Neutrophil (primary cell): ENCODE measurements around the gene DVL1.

Source experiments
- H3K27ac ChIP-seq: fragments of 200-600 bp; sonication (generic); 2 replicates; pipeline ENCODE4 v1.5.1; 2016; ENCODE audit warnings: mild to moderate bottlenecking, moderate library complexity
- H3K27me3 ChIP-seq: fragments of 200-600 bp; sonication (generic); 2 replicates; pipeline ENCODE4 v1.6.0; 2016; ENCODE audit warnings: mild to moderate bottlenecking
- H3K36me3 ChIP-seq: fragments of 200-600 bp; sonication (generic); 2 replicates; pipeline ENCODE4 v1.5.1; 2017
- H3K4me1 ChIP-seq, 2 experiments: fragments of 200-600 bp in 1 of 2; sonication (generic) in 1 of 2; 1 replicate in 1 of 2; 2 replicates in 1 of 2; pipeline versions ENCODE4 v1.5.1 to v1.6.1; 2013 to 2016; ENCODE audit warnings: low read depth in 1 of 2, low read length in 1 of 2, mild to moderate bottlenecking in 1 of 2, moderate library complexity in 1 of 2; ENCODE audit not compliant: control insufficient read depth in 1 of 2, insufficient read depth in 1 of 2
- H3K4me3 ChIP-seq, 2 experiments: fragments of 200-600 bp in 1 of 2; sonication (generic) in 1 of 2; 1 replicate in 1 of 2; 2 replicates in 1 of 2; pipeline ENCODE4 v1.5.1; 2013 to 2016; ENCODE audit warnings: low read depth in 1 of 2, low read length in 1 of 2, mild to moderate bottlenecking in 1 of 2, moderate library complexity in 1 of 2
- H3K9me3 ChIP-seq: fragments of 200-600 bp; sonication (generic); 2 replicates; pipeline ENCODE4 v1.5.1; 2016
- TF ChIP-seq, protein P1 (sequence below): fragments of 200-600 bp; sonication (generic); IDR thresholded peaks from 2 replicates; pipeline ENCODE4 v1.5.1; 2016; ENCODE audit warnings: antibody characterized with exemption

Gene DVL1

GRCh38 chr1:1356166-1356795 is 7.1 kb upstream of the DVL1 start:
- H3K9me3 ChIP-seq: no peaks in the 10 kb centered on the region
- H3K4me1 ChIP-seq: peaks cover 0 to 10% of the 10 kb centered on the region in 2 experiments
- no peak overlapping the region for H3K27ac ChIP-seq
- H3K27me3 ChIP-seq: peaks cover 100% of the 10 kb centered on the region
- TF ChIP-seq, protein P1, sequence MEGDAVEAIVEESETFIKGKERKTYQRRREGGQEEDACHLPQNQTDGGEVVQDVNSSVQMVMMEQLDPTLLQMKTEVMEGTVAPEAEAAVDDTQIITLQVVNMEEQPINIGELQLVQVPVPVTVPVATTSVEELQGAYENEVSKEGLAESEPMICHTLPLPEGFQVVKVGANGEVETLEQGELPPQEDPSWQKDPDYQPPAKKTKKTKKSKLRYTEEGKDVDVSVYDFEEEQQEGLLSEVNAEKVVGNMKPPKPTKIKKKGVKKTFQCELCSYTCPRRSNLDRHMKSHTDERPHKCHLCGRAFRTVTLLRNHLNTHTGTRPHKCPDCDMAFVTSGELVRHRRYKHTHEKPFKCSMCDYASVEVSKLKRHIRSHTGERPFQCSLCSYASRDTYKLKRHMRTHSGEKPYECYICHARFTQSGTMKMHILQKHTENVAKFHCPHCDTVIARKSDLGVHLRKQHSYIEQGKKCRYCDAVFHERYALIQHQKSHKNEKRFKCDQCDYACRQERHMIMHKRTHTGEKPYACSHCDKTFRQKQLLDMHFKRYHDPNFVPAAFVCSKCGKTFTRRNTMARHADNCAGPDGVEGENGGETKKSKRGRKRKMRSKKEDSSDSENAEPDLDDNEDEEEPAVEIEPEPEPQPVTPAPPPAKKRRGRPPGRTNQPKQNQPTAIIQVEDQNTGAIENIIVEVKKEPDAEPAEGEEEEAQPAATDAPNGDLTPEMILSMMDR: no peak
- H3K4me3 ChIP-seq: no peak overlapping the region
- H3K36me3 ChIP-seq: no peaks in the 10 kb centered on the region

DNA sequence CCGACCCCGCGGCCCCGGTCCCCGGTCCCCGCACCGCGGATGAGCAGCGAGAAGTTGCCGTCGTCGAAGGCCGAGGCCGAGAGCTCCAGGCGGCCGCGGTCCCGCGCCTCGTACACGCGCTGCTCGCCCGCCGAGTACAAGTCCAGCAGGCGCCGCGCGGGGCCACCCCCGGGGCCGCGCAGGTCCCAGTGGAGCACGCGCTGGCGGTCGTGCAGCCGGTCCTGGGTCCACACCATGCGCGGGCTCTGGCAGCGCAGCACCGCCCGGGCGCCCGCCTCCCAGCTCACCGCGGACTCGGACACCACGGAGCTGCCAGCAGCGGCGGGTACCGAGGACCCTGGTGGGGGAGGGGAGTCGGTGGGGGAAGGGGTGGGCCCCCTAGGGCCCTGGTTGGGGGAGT is 6.2 kb upstream of the DVL1 start:
- Histone ChIP-seq H3K27me3 (peaks cover 93% of the 10 kb centered on the region), H3K36me3 (no peaks in the 10 kb centered on the region), H3K27ac (no peak overlapping the region), H3K4me3 (no peak overlapping the region), H3K4me1 (peaks cover 0 to 10% of the 10 kb centered on the region in 2 experiments), H3K9me3 (no peaks in the 10 kb centered on the region)
- TF ChIP-seq, protein P1: no peak

DNA sequence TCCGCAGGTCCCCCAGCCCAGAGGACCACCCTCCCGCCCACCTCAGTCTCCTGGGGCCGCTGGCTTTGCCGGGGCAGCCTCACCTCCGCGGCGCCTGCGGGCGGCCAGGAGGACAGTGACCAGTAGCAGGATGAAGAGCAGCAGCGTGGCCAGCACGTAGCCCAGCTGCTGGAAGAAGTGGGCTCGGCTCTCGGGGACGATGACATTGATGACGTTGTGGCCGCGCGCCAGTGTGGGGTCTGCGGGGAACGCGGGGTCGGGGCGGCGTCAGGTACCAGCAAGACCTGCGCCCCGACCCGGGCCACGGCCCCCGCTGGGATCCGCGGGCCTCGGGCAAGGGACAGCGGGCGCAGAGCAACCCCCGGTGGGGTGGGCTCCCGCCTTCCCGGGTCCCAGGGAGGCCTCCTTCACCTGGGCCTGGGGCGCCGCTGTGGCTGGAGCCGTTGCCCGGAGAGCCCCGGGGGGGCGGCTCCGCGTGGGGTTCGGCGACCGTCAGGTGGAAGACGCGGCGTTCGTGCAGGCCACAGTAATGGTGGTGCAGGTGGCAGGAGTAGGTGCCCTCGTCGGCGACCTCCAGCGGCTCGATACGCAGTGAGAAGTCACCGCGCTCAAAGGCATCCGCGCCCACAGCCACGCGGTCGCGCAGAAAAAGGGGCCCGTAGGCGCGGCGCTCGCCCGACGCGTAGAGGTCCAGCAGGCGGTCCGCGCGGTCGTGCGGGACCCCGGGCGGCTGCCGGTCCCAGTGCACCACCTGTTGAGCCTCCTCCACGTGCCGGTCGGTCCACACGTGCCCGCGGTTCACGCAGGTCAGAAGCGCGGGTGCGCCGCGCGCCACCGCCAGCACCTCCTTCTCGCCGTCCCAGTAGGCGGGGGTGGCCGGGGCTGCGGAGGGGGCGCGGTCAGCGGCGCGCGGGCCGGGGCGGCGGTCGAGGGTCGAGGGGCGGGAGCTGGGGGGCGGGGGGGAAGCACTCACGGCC is 5.3 kb upstream of the DVL1 start:
- H3K9me3 ChIP-seq: no peaks in the 10 kb centered on the region
- H3K4me3 ChIP-seq: no peak overlapping the region
- no peak overlapping the region for H3K27ac ChIP-seq
- TF ChIP-seq, protein P1: no peak
- no peaks in the 10 kb centered on the region for H3K36me3 ChIP-seq
- peaks cover 85% of the 10 kb centered on the region for H3K27me3 ChIP-seq
- peaks cover 0 to 10% of the 10 kb centered on the region in 2 experiments for H3K4me1 ChIP-seq

GRCh38 chr1:1353389-1354151 is 4.4 kb upstream of the DVL1 start:
- Histone ChIP-seq H3K36me3 (no peaks in the 10 kb centered on the region), H3K4me1 (peaks cover 2 to 13% of the 10 kb centered on the region in 2 experiments), H3K27ac (no peak overlapping the region), H3K27me3 (peaks cover 77% of the 10 kb centered on the region), H3K9me3 (no peaks in the 10 kb centered on the region), H3K4me3 (no peak overlapping the region)
- TF ChIP-seq, protein P1: no peak

GRCh38 chr1:1352786-1353388 is 3.7 kb upstream of the DVL1 start:
- Histone ChIP-seq H3K4me1 (peaks cover 9 to 19% of the 10 kb centered on the region in 2 experiments), H3K36me3 (no peaks in the 10 kb centered on the region), H3K9me3 (no peaks in the 10 kb centered on the region), H3K27ac (no peak overlapping the region), H3K4me3 (no peak overlapping the region), H3K27me3 (peaks cover 77% of the 10 kb centered on the region)
- TF ChIP-seq, protein P1: no peak
